GM19324 (cell line): ENCODE measurements around the gene TM2D3.

Source experiments
- ATAC-seq: cut with Tn5 transposase; IDR thresholded peaks from one replicate; pipeline ENCODE4 v1.9.1; 2021; ENCODE audit warnings: mild to moderate bottlenecking, moderate library complexity; ENCODE audit not compliant: unreplicated experiment, low FRiP score

TM2D3 gene, protein sequence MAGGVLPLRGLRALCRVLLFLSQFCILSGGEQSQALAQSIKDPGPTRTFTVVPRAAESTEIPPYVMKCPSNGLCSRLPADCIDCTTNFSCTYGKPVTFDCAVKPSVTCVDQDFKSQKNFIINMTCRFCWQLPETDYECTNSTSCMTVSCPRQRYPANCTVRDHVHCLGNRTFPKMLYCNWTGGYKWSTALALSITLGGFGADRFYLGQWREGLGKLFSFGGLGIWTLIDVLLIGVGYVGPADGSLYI

DNA sequence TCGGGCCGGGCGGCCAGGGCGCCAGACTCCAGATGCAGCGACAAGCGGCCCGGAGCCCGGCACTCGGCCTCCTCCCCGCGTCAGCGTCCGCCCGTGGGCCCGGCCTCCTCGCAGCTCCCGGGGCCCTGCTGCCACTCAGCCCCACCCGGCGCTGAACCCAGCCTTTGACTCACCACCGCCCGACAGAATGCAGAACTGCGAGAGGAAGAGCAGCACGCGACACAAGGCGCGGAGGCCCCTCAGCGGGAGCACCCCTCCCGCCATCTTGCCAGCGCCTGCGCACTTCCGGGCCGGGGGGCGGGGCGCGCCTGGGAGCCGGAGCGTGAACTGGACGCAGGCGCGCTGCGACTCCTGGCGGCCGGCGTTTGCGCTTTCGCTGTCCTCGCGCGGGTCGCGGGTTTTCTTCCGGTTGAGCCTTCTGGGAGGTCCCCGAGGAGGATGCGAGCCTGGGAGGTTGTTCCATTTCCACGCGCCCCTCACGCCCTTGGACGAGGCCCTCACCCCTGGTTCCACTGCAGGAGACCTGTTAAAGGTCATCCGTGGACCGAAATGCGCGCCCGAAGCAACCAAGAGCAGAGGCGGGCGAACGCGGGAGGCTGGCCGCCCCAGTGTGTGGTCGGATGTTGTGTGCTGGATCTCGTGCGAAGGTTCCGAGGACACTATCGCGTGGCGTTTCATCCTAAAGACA is at the start of gene TM2D3:
Gene TM2D3, minus strand, starts transcription at position 284 of the 688 bp plus-strand sequence. Its CDS starts 20 bp downstream, at position 264.
- ATAC-seq = peak; percentile 96

DNA sequence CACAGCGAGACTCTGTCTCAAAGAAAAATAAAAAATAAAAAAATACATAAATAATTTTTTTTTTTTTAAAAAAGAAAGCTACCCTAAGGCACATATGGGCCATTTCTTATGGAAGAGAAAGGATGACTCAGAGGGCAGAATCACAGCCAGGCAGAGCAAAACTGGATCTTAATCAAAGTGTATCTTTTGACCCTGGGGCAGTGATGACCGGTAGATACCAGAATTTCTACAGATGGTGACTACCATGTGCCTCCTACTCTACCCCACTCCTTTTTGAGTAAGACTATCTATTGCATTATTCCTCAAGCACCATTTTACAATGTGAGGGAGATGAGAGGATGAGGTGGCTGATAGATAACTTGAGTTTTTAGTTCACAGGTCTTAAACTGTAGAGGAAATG is 46.1 kb upstream of the TM2D3 start:
- no peak for ATAC-seq

DNA sequence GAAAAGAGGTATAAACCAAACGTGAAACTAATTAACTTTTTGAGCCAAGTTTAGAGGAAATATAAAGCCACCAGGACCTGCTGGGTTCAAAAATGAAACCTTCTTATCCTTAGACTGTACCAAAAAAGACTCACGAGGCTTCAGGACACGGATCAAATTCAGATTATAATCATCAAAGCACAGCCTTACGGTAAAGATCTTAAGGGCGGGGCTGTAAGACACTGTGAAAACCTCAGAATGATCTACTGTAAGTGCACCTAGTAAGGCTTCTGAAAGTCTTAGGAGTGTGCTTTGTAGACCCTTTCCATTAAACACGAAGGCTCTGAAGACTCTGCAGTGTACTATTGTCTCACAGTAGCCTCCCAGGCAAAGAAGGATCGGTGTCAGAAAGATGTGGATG is 45.3 kb upstream of the TM2D3 start:
- no peak for ATAC-seq

DNA sequence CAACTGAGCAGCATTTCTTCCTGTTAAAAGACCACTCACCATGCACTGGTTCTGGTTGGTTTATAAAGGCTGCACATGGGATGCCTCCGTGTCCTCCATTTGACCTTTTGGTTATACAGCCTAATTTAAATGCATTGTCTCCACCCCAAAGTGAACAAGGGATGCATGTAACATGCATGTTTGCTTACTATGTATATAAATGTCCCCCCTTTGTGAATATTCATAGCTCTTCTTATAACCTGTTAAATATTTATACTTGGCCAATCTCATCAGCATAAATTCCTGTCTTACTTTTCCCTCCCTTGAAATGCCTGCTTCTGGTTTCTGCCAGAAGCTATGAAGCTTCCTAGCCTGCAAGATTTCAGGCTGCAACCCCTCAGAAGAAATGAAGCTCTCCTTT is 44.6 kb upstream of the TM2D3 start:
- no peak for ATAC-seq

DNA sequence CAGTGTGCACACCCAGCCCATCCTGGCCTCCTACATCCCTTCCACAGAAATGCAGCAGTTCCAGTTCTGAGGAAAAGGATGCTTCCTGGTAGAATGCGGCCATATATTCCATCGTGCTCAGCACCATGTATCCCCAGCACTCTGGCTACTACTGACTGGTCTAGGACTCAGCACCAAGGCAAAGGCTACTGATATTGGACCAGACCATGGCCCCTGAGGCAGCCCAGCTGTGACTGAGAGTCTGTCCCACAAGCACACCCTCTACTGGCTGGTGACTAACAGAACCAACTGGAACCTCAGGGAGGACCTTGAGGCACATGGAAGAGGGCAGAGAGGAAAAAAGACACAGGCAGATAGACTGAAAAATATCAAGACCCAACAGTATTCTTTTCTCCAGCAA is 42.1 kb upstream of the TM2D3 start:
- no peak for ATAC-seq

DNA sequence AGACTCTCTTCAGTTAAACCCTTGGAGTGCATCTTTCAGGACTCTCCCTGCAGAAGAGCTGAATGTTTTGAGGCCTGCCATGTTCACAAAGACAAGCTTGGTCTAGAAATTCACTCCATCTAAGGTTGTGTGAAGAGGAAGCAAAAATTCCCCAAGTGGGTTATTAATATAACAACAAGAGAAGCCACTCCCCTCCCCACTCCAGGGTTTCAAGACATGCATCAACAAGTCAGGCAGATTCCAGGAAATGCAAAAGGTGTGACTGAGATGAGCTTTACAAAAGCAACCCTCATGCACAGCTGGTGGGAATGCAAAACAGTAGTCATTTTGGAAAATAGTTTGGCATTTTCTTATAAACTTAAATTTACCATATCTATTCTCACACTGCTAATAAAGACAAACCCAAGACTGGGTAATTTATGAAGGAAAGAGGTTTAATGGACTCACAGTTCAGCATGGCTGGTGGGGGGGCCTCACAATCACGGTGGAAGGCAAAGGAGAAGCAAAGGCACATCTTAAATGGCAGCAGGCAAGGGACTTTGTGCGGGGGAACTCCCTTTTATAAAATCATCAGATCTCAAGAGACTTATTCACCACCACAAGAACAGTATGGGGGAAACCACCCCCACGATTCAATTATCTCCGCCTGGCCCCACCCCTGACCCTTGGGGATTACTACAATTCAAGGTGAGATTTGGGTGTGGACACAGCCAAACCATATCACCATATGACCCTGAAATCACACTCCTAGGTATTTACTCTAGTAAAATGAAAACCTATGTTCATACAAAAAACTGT is 40.8 kb upstream of the TM2D3 start:
- no peak for ATAC-seq

DNA sequence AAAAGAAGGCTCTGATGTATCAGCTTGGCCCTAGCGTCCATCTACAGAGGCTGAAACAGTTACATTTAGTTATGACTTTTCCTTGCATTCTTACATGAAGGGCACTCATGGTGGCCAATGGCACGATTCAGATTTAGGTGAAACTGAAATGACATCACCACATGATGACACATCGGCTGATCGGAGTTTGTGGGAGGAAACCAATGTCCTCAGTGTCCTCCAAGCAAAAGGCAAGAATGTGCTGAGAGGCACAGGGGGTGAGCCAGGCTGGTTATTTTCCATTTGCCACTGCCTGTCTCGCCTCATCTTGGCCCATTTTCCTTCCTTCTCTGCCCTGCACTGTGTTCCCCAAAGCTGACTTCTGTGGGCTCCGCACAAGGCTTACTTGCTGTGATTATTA is 37.7 kb upstream of the TM2D3 start:
- no peak for ATAC-seq

DNA sequence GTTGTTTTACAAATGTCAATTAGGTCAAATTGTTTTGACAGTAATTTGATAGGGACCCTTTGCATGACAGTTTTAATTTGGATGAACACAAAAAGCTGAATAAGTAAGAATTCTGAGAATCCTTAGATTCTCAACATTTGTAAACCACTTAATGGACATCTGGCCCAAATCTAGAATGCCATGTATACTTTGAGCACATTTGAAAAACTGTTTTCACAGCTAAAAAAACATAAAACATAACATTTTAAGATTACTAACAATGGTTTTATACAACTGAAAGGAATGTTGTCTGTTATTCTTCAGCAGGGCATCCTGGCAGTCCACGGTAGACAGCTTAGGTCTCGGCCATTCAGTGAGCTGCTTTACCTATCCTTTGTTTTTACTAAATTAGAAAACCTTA is 34.5 kb upstream of the TM2D3 start:
- ATAC-seq = no peak

DNA sequence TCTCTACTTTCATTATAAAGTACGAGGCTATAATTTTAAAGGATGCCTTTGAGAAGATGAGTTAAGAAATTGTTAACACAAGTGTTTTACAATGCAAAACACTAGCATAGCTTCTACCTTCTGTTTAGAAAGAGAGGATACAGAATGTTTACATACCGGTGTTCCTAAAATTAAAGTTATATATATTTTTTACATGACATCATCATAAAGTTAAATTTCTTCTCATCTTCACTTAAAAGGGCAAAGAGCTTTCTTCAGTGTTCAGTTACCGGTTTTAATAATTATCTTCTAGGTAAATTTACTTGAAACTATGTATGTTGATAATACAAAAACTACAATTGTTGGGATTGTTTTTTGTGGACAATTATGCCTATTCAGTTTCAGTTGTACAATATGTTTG is 32.7 kb upstream of the TM2D3 start:
- ATAC-seq = no peak

DNA sequence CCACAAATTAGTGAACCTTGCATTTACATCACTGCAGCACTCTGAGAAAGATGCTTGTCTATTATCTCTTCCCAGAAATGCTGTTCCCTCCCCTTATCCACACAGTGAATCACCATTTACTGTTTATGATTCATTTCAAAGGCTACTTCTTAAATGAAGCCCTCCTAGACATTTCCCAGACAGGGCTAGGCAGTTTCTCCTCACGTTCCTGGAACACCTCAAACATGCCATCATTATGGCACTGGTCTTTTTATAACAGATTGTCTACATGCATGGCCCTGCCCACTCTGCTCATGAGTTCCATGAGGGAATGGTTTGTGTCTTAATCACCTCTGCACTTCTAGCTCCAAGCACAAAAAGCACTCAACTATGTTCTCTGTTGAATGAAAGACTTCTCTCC is 32.2 kb upstream of the TM2D3 start:
- ATAC-seq = no peak

DNA sequence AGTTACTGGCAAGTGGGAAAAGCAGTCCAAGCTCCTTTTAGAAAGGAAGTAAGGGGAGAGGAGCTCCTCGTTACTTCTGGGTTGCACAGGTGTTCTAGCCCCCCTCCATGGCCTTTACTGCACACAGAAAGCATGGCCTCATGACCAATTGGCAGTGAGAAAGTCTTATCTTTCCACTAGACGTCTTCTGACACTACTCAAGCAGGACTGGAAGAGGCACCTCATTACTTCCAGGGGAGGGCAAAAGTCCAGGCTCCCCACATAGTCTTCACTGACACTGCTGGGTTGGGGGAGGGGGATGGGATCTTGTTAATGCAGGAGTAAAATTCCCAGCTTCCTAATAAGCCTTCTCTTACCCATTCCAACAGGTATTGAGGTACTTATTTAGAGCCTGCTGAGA is 27.6 kb upstream of the TM2D3 start:
- no peak for ATAC-seq

DNA sequence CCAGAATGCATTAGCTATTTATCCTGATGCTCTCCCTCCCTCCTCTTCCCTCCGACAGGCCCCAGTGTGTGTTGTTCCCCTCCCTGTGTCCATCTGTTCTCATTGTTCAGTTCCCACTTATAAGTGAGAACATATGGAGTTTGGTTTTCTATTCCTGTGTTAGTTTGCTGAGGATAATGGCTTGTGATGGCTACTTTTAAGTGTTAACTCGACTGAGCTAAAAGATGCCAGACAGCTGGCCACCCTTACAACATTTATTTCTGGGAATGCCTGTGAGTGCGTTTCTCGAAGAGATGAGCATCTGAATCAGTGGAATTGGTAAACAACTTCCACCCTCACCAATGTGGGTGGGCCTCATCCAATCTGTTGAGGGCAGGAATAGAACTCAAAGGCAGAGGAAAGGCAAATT is 24.7 kb upstream of the TM2D3 start:
- no peak for ATAC-seq

DNA sequence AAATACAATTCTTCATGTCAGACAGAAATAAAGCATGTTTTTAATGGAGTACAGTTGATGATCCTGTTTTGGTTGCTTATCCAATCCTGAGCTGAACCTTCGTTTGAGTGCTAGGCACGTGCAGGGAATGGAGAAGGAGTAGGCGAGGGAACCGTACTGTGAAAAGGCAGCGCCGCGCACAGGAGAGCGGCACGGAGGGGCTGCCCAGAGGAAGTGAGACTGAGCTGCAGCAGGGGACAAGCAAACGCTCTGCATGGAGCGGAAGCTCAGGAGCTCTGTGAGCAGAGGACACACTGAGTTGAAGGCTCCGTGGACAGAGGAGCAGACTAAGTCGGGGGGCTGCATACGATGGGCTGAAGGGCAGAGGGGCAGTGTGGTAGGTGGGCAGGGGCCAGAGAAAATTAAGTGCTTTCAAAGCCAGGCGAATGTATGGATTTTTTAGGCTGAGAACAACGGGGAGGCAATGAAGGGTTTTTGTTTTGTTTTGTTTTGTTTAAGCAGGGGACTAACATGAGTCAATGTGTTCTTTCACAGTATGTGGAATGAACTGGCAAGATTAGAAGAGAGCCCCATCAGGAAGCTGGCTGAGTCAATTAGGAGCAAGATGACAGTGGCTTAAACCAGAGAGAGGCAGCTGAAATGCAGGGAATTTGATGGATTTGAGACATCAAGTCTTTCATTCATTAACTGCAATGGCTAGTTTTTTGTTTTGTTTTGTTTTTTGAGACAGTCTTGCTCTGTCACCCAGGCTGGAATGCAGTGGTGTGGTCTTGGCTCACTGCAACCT is 23.8 kb upstream of the TM2D3 start:
- peak; percentile 79 for ATAC-seq

DNA sequence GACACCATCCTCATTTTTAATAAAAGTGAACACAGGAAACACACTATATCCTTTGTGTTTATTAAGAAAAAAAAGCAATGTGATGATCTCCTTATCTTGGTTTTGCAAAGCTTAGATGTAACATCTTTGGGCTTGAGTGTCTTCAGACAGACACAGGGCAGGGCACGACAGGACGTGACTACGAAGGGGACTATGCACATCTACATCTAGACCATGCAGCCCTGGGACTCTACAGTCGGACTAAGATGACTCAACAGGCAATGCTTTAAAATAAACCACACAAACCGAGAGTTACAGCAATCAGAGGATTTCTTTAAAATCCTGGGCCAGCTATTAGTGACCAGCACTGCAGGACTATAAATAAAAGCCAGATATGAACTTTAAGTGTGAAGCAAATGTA is 22.8 kb upstream of the TM2D3 start:
- ATAC-seq = no peak

DNA sequence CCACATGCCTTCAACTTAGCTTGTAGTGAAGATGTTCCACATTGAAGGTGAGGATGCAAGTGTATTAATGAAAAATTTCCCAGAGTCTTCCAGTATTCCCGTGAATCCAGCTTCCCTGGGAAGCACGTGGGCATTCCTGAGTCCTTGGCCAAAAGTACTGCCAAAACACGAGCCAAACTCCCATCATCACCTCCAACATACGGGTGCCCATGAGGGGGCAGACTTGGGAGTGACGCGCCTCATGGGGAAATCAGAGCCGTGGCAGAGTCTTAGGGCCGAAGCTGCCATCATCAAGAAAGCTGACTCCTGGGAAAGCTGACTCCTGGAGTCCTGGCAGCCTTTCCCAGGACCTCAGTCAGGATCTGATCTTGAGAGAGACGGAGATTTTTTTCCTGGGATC is 20.1 kb upstream of the TM2D3 start:
- no peak for ATAC-seq

DNA sequence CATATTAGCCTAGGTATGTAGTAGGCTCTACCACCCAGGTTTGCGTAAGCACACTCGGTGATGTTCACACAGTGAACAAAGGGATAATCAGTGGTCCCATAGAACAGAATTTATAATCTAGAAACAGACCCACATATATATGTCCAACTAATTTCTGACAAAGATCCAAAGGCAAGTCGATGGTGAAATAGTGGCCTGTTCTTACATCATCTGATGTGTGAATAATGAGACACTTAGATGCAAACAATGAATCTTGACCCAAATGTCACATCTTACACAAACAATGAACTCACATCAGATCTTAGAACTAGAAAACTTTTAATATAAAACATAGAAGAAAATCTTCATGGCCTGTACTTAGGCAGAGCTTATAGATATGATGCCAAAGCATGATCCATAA is 17.6 kb upstream of the TM2D3 start:
- ATAC-seq = no peak

DNA sequence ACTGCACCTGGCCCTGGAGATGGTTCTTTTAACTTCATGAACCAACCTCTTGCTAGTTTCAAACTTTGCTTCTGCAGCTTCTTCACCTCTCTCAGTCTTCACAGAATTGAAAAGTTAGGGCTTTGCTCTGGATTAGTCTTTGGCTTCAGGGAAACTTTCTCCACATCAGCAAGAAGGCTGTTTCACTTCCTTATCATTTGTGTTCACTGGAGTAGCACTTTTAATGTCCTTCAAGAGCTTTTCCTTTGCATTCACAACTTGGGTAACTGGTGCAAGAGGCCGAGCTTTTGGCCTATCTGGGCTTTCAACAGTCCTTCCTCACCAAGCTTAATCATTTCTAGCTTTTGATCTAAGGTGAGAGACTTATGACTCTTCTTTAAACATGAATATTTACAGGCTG is 15.7 kb upstream of the TM2D3 start:
- no peak for ATAC-seq

DNA sequence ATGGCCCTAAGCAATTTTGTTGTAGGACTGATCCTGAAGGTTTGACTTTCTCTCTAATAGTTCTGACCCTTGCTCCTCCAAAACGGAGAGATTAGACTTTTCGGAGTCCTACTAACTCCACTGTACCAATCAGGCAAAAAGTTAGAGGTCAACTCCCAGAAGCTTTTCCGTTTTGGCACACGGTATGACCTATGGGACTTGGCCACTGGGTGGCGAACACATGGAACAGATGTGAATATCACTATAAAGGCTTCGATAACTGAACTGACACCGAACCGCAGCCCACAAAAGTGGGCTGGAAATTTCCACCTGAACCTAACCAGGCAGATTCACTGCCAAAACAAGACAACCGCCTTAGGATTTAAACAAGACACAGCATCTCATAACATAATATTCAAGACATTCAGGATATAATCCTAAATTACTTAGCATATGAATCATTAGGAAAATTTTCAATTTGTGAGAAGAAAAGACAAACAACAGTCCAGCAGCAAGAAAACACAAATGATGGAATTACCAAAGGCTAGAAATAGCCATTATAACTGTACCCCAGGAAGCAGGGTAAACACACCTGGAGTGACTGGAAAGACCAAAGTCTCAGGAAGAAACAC is 12.2 kb upstream of the TM2D3 start:
- ATAC-seq = no peak

DNA sequence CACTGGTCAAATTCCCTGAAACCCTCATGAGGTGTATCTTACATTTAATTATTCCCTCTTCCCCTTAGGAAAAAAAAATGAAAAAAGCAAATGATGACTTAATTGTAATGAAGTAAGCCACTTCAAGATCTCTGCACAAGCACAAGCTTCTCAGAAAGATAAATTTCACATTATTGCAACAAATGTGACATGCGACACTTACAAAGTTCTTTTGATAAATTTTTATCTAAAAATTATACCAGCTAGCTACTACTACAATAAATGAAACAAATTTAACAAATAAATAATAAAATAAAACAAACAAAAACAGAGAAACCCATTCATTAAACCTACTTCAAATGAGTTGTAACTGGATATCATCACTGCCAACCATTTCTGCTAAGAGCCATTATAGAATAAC is 10.0 kb upstream of the TM2D3 start:
- no peak for ATAC-seq

DNA sequence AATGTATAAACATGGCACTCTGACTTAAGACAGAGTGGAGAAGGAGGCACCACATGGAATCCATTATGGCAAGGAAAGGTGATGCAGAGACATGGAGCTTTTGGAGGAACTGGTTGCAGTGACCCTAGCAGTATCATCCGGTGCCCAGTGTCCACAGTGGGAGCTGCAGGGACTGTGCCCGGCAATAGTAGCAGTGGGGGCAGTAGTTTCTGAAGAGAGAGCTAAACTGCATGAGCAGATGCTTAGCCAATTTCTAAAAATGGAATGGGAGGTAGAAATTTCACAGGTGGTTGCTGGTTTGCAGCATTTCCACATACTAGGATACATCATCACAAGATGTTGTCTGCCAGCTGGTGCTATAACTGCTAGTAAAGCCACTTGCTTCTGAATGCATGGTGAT is 7.8 kb upstream of the TM2D3 start:
- ATAC-seq = no peak
